Ishikawa (cell line): ENCODE results near the gene MAG.

ENCODE experiments used
- CEBPB ChIP-seq: IDR thresholded peaks from 2 replicates; pipeline ENCODE4 v1.6.1; 2012
- EGR1 ChIP-seq: IDR thresholded peaks from 2 replicates; pipeline ENCODE4 v1.6.1; 2012
- EP300 ChIP-seq: IDR thresholded peaks from 2 replicates; pipeline ENCODE4 v1.6.1; 2012; ENCODE audit warnings: borderline replicate concordance
- FOXM1 ChIP-seq: IDR thresholded peaks from 2 replicates; pipeline ENCODE4 v1.6.1; 2012; ENCODE audit warnings: low read depth, borderline replicate concordance
- NFIC ChIP-seq: IDR thresholded peaks from 2 replicates; pipeline ENCODE4 v1.6.1; 2012
- RAD21 ChIP-seq: IDR thresholded peaks from 2 replicates; pipeline ENCODE4 v1.6.1; 2012; ENCODE audit warnings: low read depth
- REST ChIP-seq: IDR thresholded peaks from 2 replicates; pipeline ENCODE4 v1.6.1; 2012; ENCODE audit warnings: low read depth, mild to moderate bottlenecking
- TAF1 ChIP-seq: IDR thresholded peaks from 2 replicates; pipeline ENCODE4 v1.6.1; 2012; ENCODE audit warnings: low read depth, mild to moderate bottlenecking
- TCF12 ChIP-seq: IDR thresholded peaks from 2 replicates; pipeline ENCODE4 v1.6.1; 2012; ENCODE audit warnings: low read depth
- USF1 ChIP-seq: IDR thresholded peaks from 2 replicates; pipeline ENCODE4 v1.6.1; 2012
- YY1 ChIP-seq: IDR thresholded peaks from 2 replicates; pipeline ENCODE4 v1.6.1; 2012; ENCODE audit warnings: low read depth
- ZBTB7A ChIP-seq: IDR thresholded peaks from 2 replicates; pipeline ENCODE4 v1.6.1; 2012; ENCODE audit warnings: low read depth
- TF ChIP-seq, protein P1 (sequence below): IDR thresholded peaks from 2 replicates; pipeline ENCODE4 v1.6.1; 2012

GRCh38 chr19:35288906-35289305, 3.1 kb upstream of the MAG start:
- TF ChIP-seq, protein P1, sequence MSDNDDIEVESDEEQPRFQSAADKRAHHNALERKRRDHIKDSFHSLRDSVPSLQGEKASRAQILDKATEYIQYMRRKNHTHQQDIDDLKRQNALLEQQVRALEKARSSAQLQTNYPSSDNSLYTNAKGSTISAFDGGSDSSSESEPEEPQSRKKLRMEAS = no peak
- TF ChIP-seq EP300 = no peak
- no peak for TF ChIP-seq TAF1
- no peak for TF ChIP-seq TCF12
- TF ChIP-seq RAD21 = no peak
- TF ChIP-seq YY1 = no peak
- no peak for TF ChIP-seq NFIC
- no peak for TF ChIP-seq REST
- no peak for TF ChIP-seq USF1
- no peak for TF ChIP-seq ZBTB7A
- TF ChIP-seq FOXM1 = no peak
- no peak for TF ChIP-seq CEBPB
- TF ChIP-seq EGR1 = no peak
